Fibroblast of villous mesenchyme (primary cell): ENCODE data around the gene TSEN2. TPM values are rescaled to one million over a fixed set of nuclear protein-coding genes. Genes with fewer than 3 reads are reported as not detected.
A peak's percentile ranks its signal among the peaks of the same experiment; 100 is the strongest.
"Not testable (repeated sequence)": the region's sequence is repeated elsewhere in the genome, so short reads cannot be mapped to it uniquely, and the experiment has no call there.

Source experiments
- DNase-seq: peaks from one replicate; pipeline ENCODE4 v3.0.0-alpha.2; 2010; ENCODE audit warnings: low read depth
- H3K4me3 ChIP-seq: 2 replicates; pipeline ENCODE4 v1.5.1; 2011; ENCODE audit warnings: low read depth, mild to moderate bottlenecking, low read length
- total RNA-seq: library from RNA; depleted of rRNA; stranded (reverse); fragments of >200 nt; gene quantifications from 2 replicates; pipeline ENCODE4 v1.2.3, GENCODE V29; 2012
- TF ChIP-seq, protein P1 (sequence below): IDR thresholded peaks from 2 replicates; pipeline ENCODE4 v1.5.1; 2012; ENCODE audit warnings: low read depth, mild to moderate bottlenecking, low read length; ENCODE audit not compliant: insufficient read depth

Gene TSEN2
- total RNA-seq, 1 donor = 17.3 TPM

GRCh38 chr3:12522721-12523120 lies 38.4 kb downstream of the TSEN2 start:
- no peak overlapping the region for H3K4me3 ChIP-seq
- TF ChIP-seq, protein P1, sequence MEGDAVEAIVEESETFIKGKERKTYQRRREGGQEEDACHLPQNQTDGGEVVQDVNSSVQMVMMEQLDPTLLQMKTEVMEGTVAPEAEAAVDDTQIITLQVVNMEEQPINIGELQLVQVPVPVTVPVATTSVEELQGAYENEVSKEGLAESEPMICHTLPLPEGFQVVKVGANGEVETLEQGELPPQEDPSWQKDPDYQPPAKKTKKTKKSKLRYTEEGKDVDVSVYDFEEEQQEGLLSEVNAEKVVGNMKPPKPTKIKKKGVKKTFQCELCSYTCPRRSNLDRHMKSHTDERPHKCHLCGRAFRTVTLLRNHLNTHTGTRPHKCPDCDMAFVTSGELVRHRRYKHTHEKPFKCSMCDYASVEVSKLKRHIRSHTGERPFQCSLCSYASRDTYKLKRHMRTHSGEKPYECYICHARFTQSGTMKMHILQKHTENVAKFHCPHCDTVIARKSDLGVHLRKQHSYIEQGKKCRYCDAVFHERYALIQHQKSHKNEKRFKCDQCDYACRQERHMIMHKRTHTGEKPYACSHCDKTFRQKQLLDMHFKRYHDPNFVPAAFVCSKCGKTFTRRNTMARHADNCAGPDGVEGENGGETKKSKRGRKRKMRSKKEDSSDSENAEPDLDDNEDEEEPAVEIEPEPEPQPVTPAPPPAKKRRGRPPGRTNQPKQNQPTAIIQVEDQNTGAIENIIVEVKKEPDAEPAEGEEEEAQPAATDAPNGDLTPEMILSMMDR = no peak
- no peak for DNase-seq

- no peak overlapping the region for H3K4me3 ChIP-seq
- TF ChIP-seq, protein P1 = no peak
- DNase-seq = no peak
These were observed 43.5 kb downstream of the TSEN2 start for GRCh38 chr3:12527757-12528143.

- TF ChIP-seq, protein P1 = no peak
- H3K4me3 ChIP-seq = no peak overlapping the region
- DNase-seq = no peak
These were observed 47.9 kb downstream of the TSEN2 start for GRCh38 chr3:12532182-12532581.

GRCh38 chr3:12536423-12536822 lies 52.1 kb downstream of the TSEN2 start:
- no peak overlapping the region for H3K4me3 ChIP-seq
- TF ChIP-seq, protein P1 = peak; percentile 50
- peak; percentile 51 for DNase-seq

DNA sequence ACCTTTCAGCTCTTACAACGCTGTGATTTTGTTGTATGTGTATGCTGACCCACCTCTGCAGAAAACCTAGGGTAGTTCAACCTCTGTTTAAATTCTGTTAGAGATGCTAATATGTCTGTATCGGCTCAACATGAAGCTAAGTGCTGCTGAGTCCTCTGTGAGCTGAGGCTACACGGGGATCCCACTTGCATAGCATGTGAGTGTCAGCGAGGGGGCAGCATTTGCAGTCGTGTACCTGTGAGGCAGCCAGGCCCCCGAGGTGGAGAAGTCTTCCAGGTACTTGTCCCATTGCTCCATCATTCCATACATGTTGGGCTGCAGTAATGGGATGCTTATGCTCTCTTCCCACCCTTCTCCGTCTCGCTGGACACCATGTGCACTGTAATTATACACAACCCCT lies 57.3 kb downstream of the TSEN2 start:
- TF ChIP-seq, protein P1 = peak; percentile 46
- no peak for DNase-seq
- H3K4me3 ChIP-seq = no peak overlapping the region

- H3K4me3 ChIP-seq, DNase-seq: not testable (repeated sequence)
These were observed 59.2 kb downstream of the TSEN2 start for GRCh38 chr3:12543497-12543896.

GRCh38 chr3:12544652-12545472 lies 60.6 kb downstream of the TSEN2 start:
- DNase-seq = no peak
- no peak overlapping the region for H3K4me3 ChIP-seq
- TF ChIP-seq, protein P1 = no peak
